ENCODE data around the gene CCDC47. TPM values are rescaled to one million over a fixed set of nuclear protein-coding genes. Genes with fewer than 3 reads are reported as not detected.
A peak's percentile ranks its signal among the peaks of the same experiment; 100 is the strongest.

Gene CCDC47
- total and polyA plus RNA-seq, 2 donors (not counting 1 experiment from before 2014, with no cell fraction given), result 7.4 to 39.7 TPM

GRCh38 chr17:63709110-63709509, 64.3 kb downstream of the CCDC47 start:
- H3K27ac Mint-ChIP-seq, result peak overlapping the region; percentile 68
- H3K4me1 Mint-ChIP-seq, result peaks cover 47% of the 10 kb centered on the region
- H3K4me3 Mint-ChIP-seq, result no peak overlapping the region
- Histone ChIP-seq H3K36me3 (replicated peaks in 1 of 2; ENCODE audit: control extremely low read depth in 1 of 2, control insufficient read depth in 1 of 2, extremely low read depth in 1 of 2, insufficient read depth in 2 of 2, low read length in 1 of 2) (peaks cover 9 to 46% of the 10 kb centered on the region in 2 experiments), H2AFZ (ENCODE audit: insufficient read depth, low read depth, low read length, poor library complexity, severe bottlenecking) (no peak overlapping the region), H3K4me3 (ENCODE audit: control extremely low read depth in 1 of 5, extremely low read depth in 1 of 5, insufficient read depth in 1 of 5, low read depth in 2 of 5, low read length in 4 of 5) (no peak overlapping the region), H3K4me2 (replicated peaks; ENCODE audit: low read depth, low read length, poor library complexity, severe bottlenecking) (no peak overlapping the region), H3K27ac (ENCODE audit: low read length in 2 of 2) (peak overlapping the region in 1 of 2 donors; percentile 33), H3K79me2 (ENCODE audit: control insufficient read depth, insufficient read depth, low read length) (peaks cover 41% of the 10 kb centered on the region), H3K27me3 (replicated peaks in 1 of 4; ENCODE audit: control extremely low read depth in 1 of 4, control insufficient read depth in 3 of 4, insufficient read depth in 4 of 4, low read length in 3 of 4) (no peaks in the 10 kb centered on the region), H4K20me1 (ENCODE audit: control insufficient read depth, insufficient read depth, low read length, poor library complexity, severe bottlenecking) (peaks cover 2% of the 10 kb centered on the region), H3K9ac (ENCODE audit: low read length) (no peak overlapping the region), H3K9me3 (ENCODE audit: control extremely low read depth in 1 of 3, control insufficient read depth in 2 of 3, insufficient read depth in 1 of 3, low read length in 2 of 3) (no peaks in the 10 kb centered on the region), H3K4me1 (ENCODE audit: control insufficient read depth in 2 of 2, insufficient read depth in 2 of 2, low read length in 2 of 2) (peaks cover 31 to 37% of the 10 kb centered on the region in 2 donors)
- no peaks in the 10 kb centered on the region for H3K27me3 Mint-ChIP-seq
- H3K9me3 Mint-ChIP-seq (ENCODE audit: insufficient read depth), result no peaks in the 10 kb centered on the region
- intact Hi-C loops (cut with micrococcal nuclease), result no loop called here
- POLR2A ChIA-PET, result interaction anchor here (6.8 kb wide), 1 partner anchor 13 kb away, joined by 71 read pairs; no protein-coding TSS in a partner anchor
- no CpG with 5 or more reads among the region's 6 CpGs for WGBS (ENCODE audit: insufficient coverage)
- DNase-seq (no peak), ATAC-seq (ENCODE audit: low read depth) (no peak)
- TF ChIP-seq EZH2 (IDR thresholded peaks at IDR 0.05; ENCODE audit: borderline replicate concordance, insufficient read depth, low read depth, low read length, poor library complexity, severe bottlenecking) (no peak), CTCF (IDR thresholded peaks at IDR 0.05) (no peak)
- CTCF ChIA-PET, result interaction anchor here (0.7 to 5.1 kb wide), 15 partner anchors 8 to 772 kb away, joined by 3 to 82 read pairs (median 6); partner anchors contain the start of genes CCDC47, DDX42, FTSJ3 and MAP3K3

GRCh38 chr17:63707151-63707550, 66.2 kb downstream of the CCDC47 start:
- peaks cover 51 to 56% of the 10 kb centered on the region in 2 donors for H3K4me1 ChIP-seq (ENCODE audit: control insufficient read depth in 2 of 2, insufficient read depth in 2 of 2, low read length in 2 of 2)
- peak overlapping the region; percentile 92 for H3K27ac Mint-ChIP-seq
- DNase-seq, result no peak
- H3K9me3 Mint-ChIP-seq (ENCODE audit: insufficient read depth), result no peaks in the 10 kb centered on the region
- ChIA-PET POLR2A (interaction anchor here (0.7 to 1.3 kb wide), 4 partner anchors 12 to 144 kb away, joined by 3 read pairs; no protein-coding TSS in a partner anchor), CTCF (interaction anchor here (5.0 kb wide), 1 partner anchor 10 kb away, joined by 82 read pairs; no protein-coding TSS in a partner anchor)
- 92% methylated on average over 6 of the region's 11 CpGs for WGBS (ENCODE audit: insufficient coverage)
- H3K27me3 ChIP-seq (replicated peaks in 1 of 4; ENCODE audit: control extremely low read depth in 1 of 4, control insufficient read depth in 3 of 4, insufficient read depth in 4 of 4, low read length in 3 of 4), result no peaks in the 10 kb centered on the region
- no peak for ATAC-seq (ENCODE audit: low read depth)
- H3K4me1 Mint-ChIP-seq, result peaks cover 67% of the 10 kb centered on the region
- H3K79me2 ChIP-seq (ENCODE audit: control insufficient read depth, insufficient read depth, low read length), result peaks cover 52% of the 10 kb centered on the region
- H3K36me3 ChIP-seq (replicated peaks in 1 of 2; ENCODE audit: control extremely low read depth in 1 of 2, control insufficient read depth in 1 of 2, extremely low read depth in 1 of 2, insufficient read depth in 2 of 2, low read length in 1 of 2), result peaks cover 0 to 42% of the 10 kb centered on the region in 2 experiments
- intact Hi-C loops (cut with micrococcal nuclease), result no loop called here
- no peak overlapping the region for H3K4me3 Mint-ChIP-seq
- peak overlapping the region; percentile 39 for H3K4me2 ChIP-seq (replicated peaks; ENCODE audit: low read depth, low read length, poor library complexity, severe bottlenecking)
- no peak overlapping the region for H2AFZ ChIP-seq (ENCODE audit: insufficient read depth, low read depth, low read length, poor library complexity, severe bottlenecking)
- no peaks in the 10 kb centered on the region for H3K9me3 ChIP-seq (ENCODE audit: control extremely low read depth in 1 of 3, control insufficient read depth in 2 of 3, insufficient read depth in 1 of 3, low read length in 2 of 3)
- H3K27me3 Mint-ChIP-seq, result no peaks in the 10 kb centered on the region
- H3K9ac ChIP-seq (ENCODE audit: low read length), result no peak overlapping the region
- peak overlapping the region in 1 of 2 donors; percentile 75 for H3K27ac ChIP-seq (ENCODE audit: low read length in 2 of 2)
- peaks cover 13% of the 10 kb centered on the region for H4K20me1 ChIP-seq (ENCODE audit: control insufficient read depth, insufficient read depth, low read length, poor library complexity, severe bottlenecking)
- no peak overlapping the region for H3K4me3 ChIP-seq (ENCODE audit: control extremely low read depth in 1 of 5, extremely low read depth in 1 of 5, insufficient read depth in 1 of 5, low read depth in 2 of 5, low read length in 4 of 5)
- TF ChIP-seq EZH2 (IDR thresholded peaks at IDR 0.05; ENCODE audit: borderline replicate concordance, insufficient read depth, low read depth, low read length, poor library complexity, severe bottlenecking), result no peak
- TF ChIP-seq CTCF (IDR thresholded peaks at IDR 0.05), result no peak

All from B cell (primary cell).